Left hindlimb (tissue), 1 donor: ENCODE measurements around the gene AOPEP.

Experiments used
- DNase-seq: peaks from one replicate; pipeline ENCODE4 v3.0.0-alpha.2; 2018

AOPEP gene

GRCh38 chr9:94767331-94768072 is 41.0 kb downstream of the AOPEP start:
- DNase-seq: no peak

GRCh38 chr9:94768766-94769165 is 42.3 kb downstream of the AOPEP start:
- DNase-seq: no peak

- DNase-seq: no peak
Measured at GRCh38 chr9:94770334-94770733, 43.8 kb downstream of the AOPEP start.

- DNase-seq: no peak
Measured at GRCh38 chr9:94771096-94771495, 44.6 kb downstream of the AOPEP start.

GRCh38 chr9:94772144-94772543 is 45.6 kb downstream of the AOPEP start:
- no peak for DNase-seq

GRCh38 chr9:94772639-94773303 is 46.3 kb downstream of the AOPEP start:
- DNase-seq: peak; percentile 77

- DNase-seq: no peak
Measured at GRCh38 chr9:94773655-94774054, 47.2 kb downstream of the AOPEP start.

- no peak for DNase-seq
Measured at GRCh38 chr9:94778013-94778412, 51.5 kb downstream of the AOPEP start.

GRCh38 chr9:94779031-94779430 is 52.5 kb downstream of the AOPEP start:
- no peak for DNase-seq

GRCh38 chr9:94779693-94780290 is 53.3 kb downstream of the AOPEP start:
- DNase-seq: no peak

- DNase-seq: no peak
Measured at GRCh38 chr9:94780516-94780950, 54.0 kb downstream of the AOPEP start.

GRCh38 chr9:94782355-94783101 is 56.0 kb downstream of the AOPEP start:
- peak; percentile 59 for DNase-seq

GRCh38 chr9:94783102-94783682 is 56.7 kb downstream of the AOPEP start:
- peak; percentile 86 for DNase-seq

- no peak for DNase-seq
Measured at GRCh38 chr9:94783928-94784327, 57.4 kb downstream of the AOPEP start.

- DNase-seq: no peak
Measured at GRCh38 chr9:94785215-94786169, 59.0 kb downstream of the AOPEP start.

GRCh38 chr9:94786586-94786985 is 60.1 kb downstream of the AOPEP start:
- no peak for DNase-seq

- DNase-seq: no peak
Measured at GRCh38 chr9:94787266-94787665, 60.8 kb downstream of the AOPEP start.

- DNase-seq: no peak
Measured at GRCh38 chr9:94788570-94789105, 62.1 kb downstream of the AOPEP start.

- no peak for DNase-seq
Measured at GRCh38 chr9:94791435-94791834, 64.9 kb downstream of the AOPEP start.

- DNase-seq: no peak
Measured at GRCh38 chr9:94792511-94792910, 66.0 kb downstream of the AOPEP start.

- no peak for DNase-seq
Measured at GRCh38 chr9:94794476-94795167, 68.1 kb downstream of the AOPEP start.
